Dendritic cell treated with granulocyte-macrophage colony-stimulating factor and Interleukin-4, amounts not matched to agents 40 ng/mL and 50 ng/mL, for 4 days (primary cell): Measurements from ENCODE around the gene OCA2.

Source experiments
- H3K27ac Mint-ChIP-seq: one replicate; pipeline ENCODE4 v1.8.0; 2022; ENCODE audit warnings: mild to moderate bottlenecking, mixed read lengths
- H3K27me3 Mint-ChIP-seq: one replicate; pipeline ENCODE4 v1.8.0; 2022; ENCODE audit warnings: mild to moderate bottlenecking, mixed read lengths
- H3K36me3 Mint-ChIP-seq: one replicate; pipeline ENCODE4 v1.8.0; 2022; ENCODE audit warnings: low read depth, mixed read lengths
- H3K4me1 Mint-ChIP-seq: one replicate; pipeline ENCODE4 v1.8.0; 2022; ENCODE audit warnings: low read depth, mixed read lengths
- H3K4me3 Mint-ChIP-seq: one replicate; pipeline ENCODE4 v1.8.0; 2022; ENCODE audit warnings: mild to moderate bottlenecking, moderate library complexity, mixed read lengths
- H3K9me3 Mint-ChIP-seq: one replicate; pipeline ENCODE4 v1.8.0; 2022; ENCODE audit warnings: mixed read lengths
- intact Hi-C: fragments of 100-400 bp; cut with micrococcal nuclease; formaldehyde crosslinking; loops from one replicate; pipeline ENCODE4 v1.15.0; 2022

Gene OCA2

DNA sequence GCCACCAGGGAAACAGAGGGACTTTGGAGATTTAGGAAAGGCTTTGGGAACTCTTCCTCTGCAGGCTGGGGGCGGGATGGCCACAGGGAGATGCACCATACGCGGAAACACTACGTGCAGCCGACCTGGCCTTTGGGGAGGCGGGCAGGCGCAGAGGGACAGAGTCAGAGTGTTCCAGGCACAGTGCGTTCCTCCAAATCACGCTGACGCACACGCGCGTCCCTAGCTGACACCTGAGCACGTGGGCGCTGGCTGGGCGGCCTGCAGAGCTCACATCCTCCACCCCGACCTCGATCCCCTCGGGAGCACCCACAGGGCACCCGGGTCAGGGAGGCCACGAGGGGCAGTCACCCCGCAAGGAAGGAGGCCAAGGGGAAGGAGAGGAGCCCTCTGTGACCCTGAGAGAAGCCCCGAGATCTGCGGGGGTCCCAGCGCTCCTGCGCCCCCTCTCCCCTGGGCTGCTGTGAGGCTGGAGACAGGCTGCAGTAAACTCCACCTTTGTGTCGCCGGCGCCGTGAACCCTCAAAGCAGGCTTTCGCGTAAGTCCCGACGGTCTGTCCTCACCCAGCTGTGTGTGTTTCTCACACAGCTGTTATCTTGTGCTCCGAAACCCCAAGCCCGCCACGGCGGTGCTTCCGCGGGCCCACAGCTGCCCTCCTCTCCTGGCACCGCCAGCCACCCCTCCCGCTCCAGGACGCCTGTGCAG is 196.3 kb downstream of the OCA2 start:
- H3K27me3 Mint-ChIP-seq: no peaks in the 10 kb centered on the region
- H3K4me1 Mint-ChIP-seq: no peaks in the 10 kb centered on the region
- intact Hi-C loops: no loop called here
- no peak overlapping the region for H3K27ac Mint-ChIP-seq
- no peak overlapping the region for H3K4me3 Mint-ChIP-seq
- H3K9me3 Mint-ChIP-seq: peaks cover 60% of the 10 kb centered on the region
- no peaks in the 10 kb centered on the region for H3K36me3 Mint-ChIP-seq

GRCh38 chr15:27899583-27900285 is 199.4 kb downstream of the OCA2 start:
- H3K36me3 Mint-ChIP-seq: no peaks in the 10 kb centered on the region
- H3K27me3 Mint-ChIP-seq: no peaks in the 10 kb centered on the region
- H3K4me3 Mint-ChIP-seq: no peak overlapping the region
- H3K4me1 Mint-ChIP-seq: no peaks in the 10 kb centered on the region
- no peak overlapping the region for H3K27ac Mint-ChIP-seq
- intact Hi-C loops: no loop called here
- H3K9me3 Mint-ChIP-seq: peaks cover 75% of the 10 kb centered on the region

- intact Hi-C loops: no loop called here
- Mint-ChIP-seq H3K9me3 (peaks cover 75% of the 10 kb centered on the region), H3K36me3 (no peaks in the 10 kb centered on the region), H3K27ac (no peak overlapping the region), H3K4me1 (no peaks in the 10 kb centered on the region), H3K4me3 (no peak overlapping the region), H3K27me3 (no peaks in the 10 kb centered on the region)
These were observed 201.6 kb downstream of the OCA2 start for GRCh38 chr15:27897481-27897880.

GRCh38 chr15:27894645-27895044 is 204.5 kb downstream of the OCA2 start:
- Mint-ChIP-seq H3K27me3 (no peaks in the 10 kb centered on the region), H3K9me3 (peaks cover 84% of the 10 kb centered on the region), H3K4me1 (no peaks in the 10 kb centered on the region), H3K4me3 (no peak overlapping the region), H3K27ac (no peak overlapping the region), H3K36me3 (no peaks in the 10 kb centered on the region)
- intact Hi-C loops: no loop called here

GRCh38 chr15:27889258-27889657 is 209.9 kb downstream of the OCA2 start:
- Mint-ChIP-seq H3K27me3 (no peaks in the 10 kb centered on the region), H3K36me3 (no peaks in the 10 kb centered on the region), H3K4me3 (no peak overlapping the region), H3K9me3 (peaks cover 88% of the 10 kb centered on the region), H3K4me1 (no peaks in the 10 kb centered on the region), H3K27ac (no peak overlapping the region)
- intact Hi-C loops: no loop called here

GRCh38 chr15:27885201-27885600 is 213.9 kb downstream of the OCA2 start:
- intact Hi-C loops: no loop called here
- Mint-ChIP-seq H3K36me3 (no peaks in the 10 kb centered on the region), H3K27ac (no peak overlapping the region), H3K27me3 (no peaks in the 10 kb centered on the region), H3K4me3 (no peak overlapping the region), H3K9me3 (peaks cover 69% of the 10 kb centered on the region), H3K4me1 (no peaks in the 10 kb centered on the region)

DNA sequence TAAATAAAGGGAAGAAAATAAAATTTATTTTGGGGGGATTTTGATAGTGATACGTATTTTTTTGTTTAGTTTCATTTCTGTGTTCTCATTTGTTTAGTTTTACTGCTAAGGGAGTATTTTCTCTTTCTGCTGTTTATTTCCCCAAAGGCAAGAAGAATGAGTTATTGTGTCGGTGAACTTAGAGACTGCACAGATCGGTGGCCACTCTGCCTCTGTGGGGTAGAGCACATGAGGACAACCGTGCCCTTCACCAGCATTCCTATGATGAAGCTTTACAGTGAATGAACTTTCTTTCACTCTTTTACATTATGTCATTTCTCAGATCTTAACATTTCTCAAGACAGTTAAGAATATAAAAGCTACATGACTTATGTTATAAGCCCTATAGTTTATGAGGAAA is 214.4 kb downstream of the OCA2 start:
- H3K27ac Mint-ChIP-seq: no peak overlapping the region
- no peak overlapping the region for H3K4me3 Mint-ChIP-seq
- H3K4me1 Mint-ChIP-seq: no peaks in the 10 kb centered on the region
- intact Hi-C loops: no loop called here
- peaks cover 64% of the 10 kb centered on the region for H3K9me3 Mint-ChIP-seq
- H3K36me3 Mint-ChIP-seq: no peaks in the 10 kb centered on the region
- no peaks in the 10 kb centered on the region for H3K27me3 Mint-ChIP-seq

DNA sequence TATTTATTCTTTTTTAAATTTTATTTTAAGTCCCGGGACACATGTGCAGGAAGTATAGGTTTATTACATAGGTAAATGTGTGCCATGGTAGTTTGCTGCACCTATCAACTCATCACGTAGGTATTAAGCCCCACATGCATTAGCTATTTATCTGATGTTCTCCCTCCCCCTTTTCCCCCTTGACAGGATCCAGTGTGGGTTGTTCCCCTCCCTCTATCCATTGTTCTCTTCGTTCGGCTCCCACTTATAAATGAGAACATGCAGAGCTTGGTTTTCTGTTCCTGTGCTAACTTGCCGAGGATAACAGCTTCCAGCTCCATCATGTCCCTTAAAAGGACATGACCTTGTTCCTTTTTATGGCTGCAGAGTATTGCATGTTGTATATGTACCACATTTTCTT is 220.3 kb downstream of the OCA2 start:
- H3K9me3 Mint-ChIP-seq: peaks cover 21% of the 10 kb centered on the region
- no peaks in the 10 kb centered on the region for H3K27me3 Mint-ChIP-seq
- no peaks in the 10 kb centered on the region for H3K4me1 Mint-ChIP-seq
- no peak overlapping the region for H3K27ac Mint-ChIP-seq
- intact Hi-C loops: no loop called here
- no peaks in the 10 kb centered on the region for H3K36me3 Mint-ChIP-seq
- H3K4me3 Mint-ChIP-seq: no peak overlapping the region

DNA sequence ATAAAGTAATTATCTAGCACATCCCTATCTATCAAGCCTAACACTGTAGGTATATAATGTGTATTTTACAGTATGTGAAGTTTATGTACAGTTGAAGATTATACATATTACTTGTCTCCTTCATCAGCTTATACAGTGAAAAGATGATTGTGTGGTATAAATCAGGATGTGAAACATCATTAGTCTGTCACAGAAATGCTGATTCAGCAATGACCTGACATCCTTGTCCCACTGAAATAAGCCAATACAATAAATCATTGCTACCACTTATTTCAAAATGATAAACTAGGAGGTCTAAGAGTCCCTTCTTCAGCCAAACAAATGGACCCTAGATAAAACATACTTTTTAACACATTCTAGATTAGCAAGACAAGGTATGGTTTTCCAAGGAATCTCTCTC is 225.3 kb downstream of the OCA2 start:
- Mint-ChIP-seq H3K36me3 (no peaks in the 10 kb centered on the region), H3K27me3 (no peaks in the 10 kb centered on the region), H3K4me1 (no peaks in the 10 kb centered on the region), H3K4me3 (no peak overlapping the region), H3K9me3 (no peaks in the 10 kb centered on the region), H3K27ac (no peak overlapping the region)
- intact Hi-C loops: no loop called here

GRCh38 chr15:27873039-27873438 is 226.1 kb downstream of the OCA2 start:
- Mint-ChIP-seq H3K4me3 (no peak overlapping the region), H3K36me3 (no peaks in the 10 kb centered on the region), H3K27ac (no peak overlapping the region), H3K4me1 (no peaks in the 10 kb centered on the region), H3K9me3 (no peaks in the 10 kb centered on the region), H3K27me3 (no peaks in the 10 kb centered on the region)
- intact Hi-C loops: no loop called here

GRCh38 chr15:27872355-27872754 is 226.8 kb downstream of the OCA2 start:
- no peak overlapping the region for H3K27ac Mint-ChIP-seq
- H3K4me1 Mint-ChIP-seq: no peaks in the 10 kb centered on the region
- intact Hi-C loops: no loop called here
- H3K9me3 Mint-ChIP-seq: no peaks in the 10 kb centered on the region
- H3K4me3 Mint-ChIP-seq: no peak overlapping the region
- no peaks in the 10 kb centered on the region for H3K27me3 Mint-ChIP-seq
- no peaks in the 10 kb centered on the region for H3K36me3 Mint-ChIP-seq

GRCh38 chr15:27871902-27872260 is 227.2 kb downstream of the OCA2 start:
- Mint-ChIP-seq H3K36me3 (no peaks in the 10 kb centered on the region), H3K9me3 (no peaks in the 10 kb centered on the region), H3K4me3 (no peak overlapping the region), H3K27ac (no peak overlapping the region), H3K27me3 (no peaks in the 10 kb centered on the region), H3K4me1 (no peaks in the 10 kb centered on the region)
- intact Hi-C loops: no loop called here

DNA sequence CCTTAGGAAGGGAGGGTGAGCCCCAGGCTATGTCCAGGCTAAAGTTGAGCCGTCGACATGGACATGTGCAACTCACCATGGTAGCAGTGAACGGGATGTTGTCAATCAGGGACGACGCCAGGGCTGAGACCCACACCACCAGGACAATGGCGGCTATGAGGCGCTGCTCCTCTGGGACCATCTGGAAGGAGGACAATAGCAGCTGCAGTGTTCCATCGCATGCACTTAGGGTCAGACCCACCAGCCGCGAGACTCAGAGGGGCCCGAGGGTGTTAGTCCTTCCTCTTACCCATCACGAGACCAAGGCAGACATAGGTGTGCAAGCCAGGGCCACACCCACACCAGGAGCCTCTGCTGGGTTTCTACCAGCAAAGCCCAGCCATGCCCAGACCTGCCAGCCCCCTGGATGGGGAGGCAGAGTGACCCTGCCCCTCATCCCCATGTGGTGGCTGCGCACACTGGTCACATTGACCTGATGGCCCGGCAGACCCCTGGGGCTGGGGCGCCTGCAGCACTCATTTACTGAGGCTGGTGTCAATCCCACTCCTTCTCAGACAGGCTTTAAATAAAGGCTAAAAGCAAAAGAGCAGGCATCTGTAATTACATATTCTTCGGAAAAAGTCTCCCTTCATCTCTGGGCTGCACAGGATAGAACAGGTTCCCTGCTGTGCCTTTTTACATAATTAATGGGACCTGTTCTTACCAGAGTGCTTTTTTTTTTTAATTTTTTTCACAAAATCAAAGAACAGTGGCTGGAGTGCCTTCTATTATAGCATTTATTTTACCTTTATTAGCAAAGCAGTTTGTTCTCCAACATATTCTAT is 227.8 kb downstream of the OCA2 start:
- no peaks in the 10 kb centered on the region for H3K9me3 Mint-ChIP-seq
- H3K27me3 Mint-ChIP-seq: no peaks in the 10 kb centered on the region
- no peaks in the 10 kb centered on the region for H3K36me3 Mint-ChIP-seq
- H3K27ac Mint-ChIP-seq: no peak overlapping the region
- no peak overlapping the region for H3K4me3 Mint-ChIP-seq
- H3K4me1 Mint-ChIP-seq: no peaks in the 10 kb centered on the region
- intact Hi-C loops: no loop called here

GRCh38 chr15:27870320-27870719 is 228.8 kb downstream of the OCA2 start:
- Mint-ChIP-seq H3K27ac (no peak overlapping the region), H3K36me3 (no peaks in the 10 kb centered on the region), H3K27me3 (no peaks in the 10 kb centered on the region), H3K4me1 (no peaks in the 10 kb centered on the region), H3K9me3 (peaks cover 6% of the 10 kb centered on the region), H3K4me3 (no peak overlapping the region)
- intact Hi-C loops: no loop called here
